ENCODE measurements around the gene ASB17.
"Not testable (repeated sequence)": the region's sequence is repeated elsewhere in the genome, so short reads cannot be mapped to it uniquely, and the experiment has no call there.

ASB17 gene, protein sequence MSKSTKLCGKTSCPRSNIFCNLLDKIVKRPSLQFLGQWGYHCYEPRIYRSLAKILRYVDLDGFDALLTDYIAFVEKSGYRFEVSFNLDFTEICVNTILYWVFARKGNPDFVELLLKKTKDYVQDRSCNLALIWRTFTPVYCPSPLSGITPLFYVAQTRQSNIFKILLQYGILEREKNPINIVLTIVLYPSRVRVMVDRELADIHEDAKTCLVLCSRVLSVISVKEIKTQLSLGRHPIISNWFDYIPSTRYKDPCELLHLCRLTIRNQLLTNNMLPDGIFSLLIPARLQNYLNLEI

DNA sequence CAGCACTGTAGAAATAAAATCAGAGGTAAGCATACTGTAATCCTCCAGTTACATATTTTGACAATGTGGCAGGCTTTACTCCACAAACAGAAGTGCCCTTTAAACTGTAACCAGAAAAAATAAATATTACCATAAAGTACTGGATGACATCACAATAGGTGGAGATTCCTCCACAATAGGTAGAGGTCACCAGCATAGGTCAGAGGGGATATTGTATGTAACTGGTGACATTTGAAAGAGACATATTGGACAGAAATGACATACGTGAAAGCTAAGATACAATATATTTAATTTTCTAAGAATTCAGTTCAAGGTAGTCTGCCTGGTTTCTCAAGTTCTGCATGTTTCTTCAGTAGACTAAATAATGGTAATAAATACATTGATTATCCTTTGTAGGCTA lies at the start of gene ASB17:
TSS of gene ASB17 (minus strand) at position 101 of the 400 bp plus-strand sequence. CDS start 113 bp downstream, outside the sequence.
- DNase-seq, result no peak

DNA sequence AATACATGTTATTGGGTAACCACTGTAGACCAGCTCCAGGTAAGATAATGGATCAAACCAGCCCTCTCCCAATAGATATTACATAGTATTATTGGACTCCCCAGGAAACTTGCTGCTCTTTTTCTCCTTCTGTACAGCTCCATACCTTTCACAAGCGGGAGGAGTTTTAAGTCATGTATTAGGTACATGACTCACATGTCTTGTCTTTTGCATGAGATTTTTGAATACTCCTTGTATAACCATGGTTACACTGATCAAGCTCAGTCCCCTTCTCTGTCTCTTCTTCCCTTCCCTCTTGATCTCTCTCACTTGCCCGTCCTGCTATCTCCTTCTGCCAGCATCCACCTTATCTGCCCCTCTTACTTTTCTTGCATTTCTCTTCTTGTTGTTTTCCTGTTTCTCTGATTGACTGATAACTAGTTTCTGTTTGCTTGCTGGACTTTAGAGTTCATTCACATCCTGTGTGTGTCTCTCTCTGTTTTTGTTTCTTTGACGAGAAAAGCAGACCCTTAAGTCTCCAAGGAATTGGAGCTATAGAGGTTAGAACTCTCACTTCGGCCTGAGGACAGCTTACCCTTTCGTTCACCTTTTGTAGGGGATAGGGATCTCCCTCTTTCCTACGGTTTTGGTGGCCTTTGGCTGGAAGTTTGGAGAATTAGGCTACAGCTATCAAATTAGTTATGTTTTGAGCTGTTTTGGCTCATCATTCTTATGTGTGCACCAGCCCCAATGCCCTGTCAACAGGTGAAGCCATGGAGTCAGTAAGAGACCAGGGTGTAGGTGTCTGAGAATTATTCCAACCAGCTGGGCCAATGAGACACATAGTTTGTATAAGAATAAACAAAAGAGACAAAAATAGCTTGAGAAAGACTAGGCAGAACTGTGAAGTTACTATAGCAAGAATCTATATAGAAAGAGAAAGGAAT lies 49.0 kb upstream of the ASB17 start:
- no peak for DNase-seq

DNA sequence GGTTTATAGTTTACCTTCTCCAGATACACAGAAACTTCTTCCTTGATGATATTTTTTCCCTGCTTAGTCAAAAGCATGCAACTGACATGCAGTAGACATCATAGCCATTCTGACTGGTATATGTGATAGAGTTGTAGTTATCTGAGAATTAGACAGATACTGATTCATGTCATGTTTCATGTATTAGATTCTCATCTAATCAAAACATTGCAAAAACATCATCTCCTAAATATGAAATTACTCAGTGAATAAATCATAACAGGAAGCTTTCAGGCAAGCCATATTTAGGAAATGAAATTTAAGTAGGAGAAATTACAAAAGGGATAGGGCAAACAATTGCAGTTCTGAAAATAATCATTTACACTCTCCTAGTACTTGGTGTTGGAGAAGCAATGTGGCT lies 38.4 kb upstream of the ASB17 start:
- DNase-seq, result no peak

DNA sequence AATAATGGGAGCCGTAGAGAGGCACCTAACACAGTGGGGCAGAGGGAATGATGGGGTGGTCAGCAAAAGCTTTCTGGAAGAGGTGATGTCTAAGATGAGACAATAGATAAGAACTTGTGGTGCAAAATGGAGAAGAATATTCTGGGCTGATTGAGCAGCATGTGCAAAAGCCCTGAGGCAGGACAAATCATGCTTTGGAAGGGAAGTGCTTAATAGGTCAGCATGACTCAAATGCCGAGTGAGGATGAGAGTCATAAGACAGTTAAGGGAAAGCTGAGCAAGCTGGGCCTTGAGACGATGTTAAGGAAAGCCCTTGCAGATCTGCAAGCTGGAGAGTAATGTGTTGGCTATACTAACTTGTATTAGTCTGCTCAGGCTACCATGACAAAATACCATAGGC lies 37.3 kb upstream of the ASB17 start:
- no peak for DNase-seq

DNA sequence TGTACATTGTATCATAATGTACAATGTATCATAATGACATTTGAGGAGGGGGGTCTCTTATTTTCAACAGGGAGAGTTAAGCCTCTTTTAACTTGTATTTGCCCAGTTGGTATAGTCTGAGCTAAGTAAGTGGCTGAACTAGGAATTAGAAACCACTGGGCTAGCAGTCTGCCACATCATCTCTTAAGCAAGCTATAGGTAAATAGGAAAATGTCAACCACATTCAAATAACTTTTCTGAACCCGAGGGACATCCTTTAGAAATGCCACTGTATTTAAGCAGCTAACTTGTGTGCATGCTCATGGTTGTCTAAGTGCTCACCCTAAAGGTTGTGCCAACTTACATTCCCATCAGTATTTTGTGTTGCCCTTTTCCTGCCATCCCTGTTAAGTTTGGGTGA lies 35.5 kb upstream of the ASB17 start:
- no peak for DNase-seq

DNA sequence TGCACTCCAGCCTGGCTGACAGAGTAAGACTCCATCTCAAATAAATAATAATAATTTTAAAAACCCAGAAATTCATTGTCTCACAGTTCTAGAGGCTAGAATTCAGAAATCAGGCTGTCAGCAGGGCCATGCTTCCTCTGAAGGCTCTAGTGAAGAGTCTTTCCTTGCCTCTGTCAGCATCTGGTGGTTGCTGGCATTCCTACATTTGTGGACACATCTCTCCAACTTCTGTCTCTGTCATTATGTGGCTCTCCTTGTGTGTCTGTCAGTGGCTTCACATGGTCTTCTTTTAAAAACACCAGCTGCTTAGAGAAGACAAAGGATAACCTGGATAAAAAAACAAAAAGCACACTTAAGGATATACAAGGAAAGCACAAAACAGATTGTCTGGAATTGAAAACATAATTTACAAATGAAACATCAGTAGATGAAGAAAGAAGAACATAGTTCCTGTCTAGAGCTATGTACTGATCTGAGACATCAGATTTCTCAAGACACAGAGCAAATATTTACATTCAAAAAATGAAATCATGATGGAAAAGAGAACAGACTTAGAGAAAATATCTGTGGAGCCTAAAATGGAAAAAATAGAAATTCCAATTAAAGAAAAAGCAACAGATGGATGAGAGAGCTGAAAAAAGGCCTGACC lies 32.7 kb upstream of the ASB17 start:
- DNase-seq, result no peak

DNA sequence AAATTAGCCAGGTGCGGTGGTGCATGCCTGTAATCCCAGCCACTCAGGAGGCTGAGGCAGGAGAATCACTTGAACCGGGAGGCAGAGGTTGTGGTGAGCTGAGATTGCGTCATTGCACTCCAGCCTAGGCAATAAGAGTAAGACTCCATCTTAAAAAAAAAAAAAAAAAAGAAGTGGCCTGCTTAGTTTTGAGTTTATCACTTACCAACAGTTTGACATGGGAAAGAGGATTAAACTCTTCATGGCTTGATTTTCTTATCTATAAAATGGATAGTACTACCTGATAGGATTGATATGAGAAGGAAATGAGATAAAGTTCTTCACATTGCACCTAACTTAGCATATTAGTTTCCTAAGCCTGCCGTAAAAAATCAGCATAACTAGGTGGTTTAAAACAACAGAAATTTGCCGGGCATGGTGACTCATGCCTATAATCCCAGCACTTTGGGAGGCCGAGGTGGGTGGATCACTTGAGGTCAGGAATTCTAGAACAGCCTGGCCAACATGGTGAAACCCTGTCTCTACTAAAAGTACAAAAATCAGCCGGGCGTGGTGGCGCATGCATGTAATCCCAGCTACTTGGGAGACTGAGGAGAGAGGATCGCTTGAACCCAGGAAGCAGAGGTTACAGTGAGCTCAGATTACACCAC lies 32.0 kb upstream of the ASB17 start:
- DNase-seq, result not testable (repeated sequence)

DNA sequence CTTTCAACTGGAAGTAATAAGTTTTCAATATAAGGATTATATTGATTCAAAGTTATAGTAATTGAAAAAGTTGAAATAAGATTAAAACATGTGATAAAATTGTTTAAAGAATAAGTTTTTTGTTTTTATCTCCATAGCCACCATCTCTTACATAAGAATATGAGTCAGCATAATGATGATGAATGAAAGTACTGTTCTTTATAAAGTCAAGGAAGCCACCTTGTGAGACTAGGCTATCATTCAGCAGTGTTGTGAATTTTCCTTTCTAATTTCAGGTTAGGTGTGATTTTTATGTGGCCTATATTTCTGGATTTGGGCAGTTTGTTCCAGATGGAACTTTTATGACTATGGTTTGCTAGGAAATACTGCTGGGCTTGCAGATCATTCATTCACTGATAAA lies 22.4 kb upstream of the ASB17 start:
- no peak for DNase-seq

DNA sequence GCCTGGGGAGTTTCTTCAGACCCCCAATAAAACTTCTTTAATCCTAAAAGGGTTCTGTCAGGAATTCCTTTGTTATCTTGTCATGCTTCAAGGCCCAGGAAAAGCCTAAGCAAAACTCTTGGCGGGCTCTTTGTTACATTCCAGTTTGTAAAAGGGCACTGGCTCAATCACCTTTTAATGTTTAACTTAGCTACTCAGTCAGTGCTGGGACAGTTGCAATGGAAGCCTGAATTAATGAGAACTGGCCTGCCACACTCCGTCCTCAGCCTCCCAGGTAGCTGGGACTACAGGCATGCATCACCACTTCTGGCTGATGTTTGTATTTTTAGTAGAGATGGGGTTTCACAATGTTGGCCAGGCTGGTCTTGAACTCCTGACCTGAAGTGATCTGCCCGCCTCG lies 21.3 kb upstream of the ASB17 start:
- DNase-seq, result no peak

DNA sequence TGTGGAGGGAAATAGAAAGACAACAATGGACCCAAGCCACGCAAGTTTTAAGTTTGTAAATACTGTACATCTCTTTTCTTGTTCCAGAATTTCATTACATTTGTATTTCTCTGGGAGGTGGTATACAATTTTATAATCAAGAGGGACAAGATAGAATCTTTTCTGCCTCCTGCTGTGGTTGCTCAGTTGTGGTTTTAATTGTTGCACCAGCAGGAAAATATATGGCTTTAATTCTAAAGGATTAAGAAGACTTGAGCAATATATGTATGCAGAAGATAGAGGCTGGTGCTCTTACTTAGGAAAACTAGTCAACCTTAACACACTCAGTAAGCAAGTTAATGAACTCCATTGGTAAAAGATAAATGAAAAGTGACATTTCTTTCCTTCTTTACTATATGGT lies 19.8 kb upstream of the ASB17 start:
- DNase-seq, result no peak

DNA sequence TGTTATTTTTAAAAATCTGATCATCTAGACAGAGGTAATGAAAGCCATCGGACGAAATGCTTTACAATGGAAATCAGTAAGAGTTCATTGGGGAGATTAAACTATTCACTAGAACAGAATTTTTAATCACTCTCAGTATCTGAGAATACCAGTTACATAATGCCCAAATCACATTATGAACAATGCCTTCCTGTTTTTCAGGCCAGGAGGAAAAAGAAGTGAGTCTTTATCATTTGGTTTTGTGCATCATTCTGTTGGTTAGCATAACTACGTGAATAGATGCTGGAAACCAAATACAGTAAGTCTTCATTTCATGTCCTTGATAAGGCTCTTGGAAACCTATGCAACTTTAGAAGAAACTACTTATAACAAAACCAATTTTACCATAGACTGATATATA lies 18.0 kb upstream of the ASB17 start:
- DNase-seq, result no peak

DNA sequence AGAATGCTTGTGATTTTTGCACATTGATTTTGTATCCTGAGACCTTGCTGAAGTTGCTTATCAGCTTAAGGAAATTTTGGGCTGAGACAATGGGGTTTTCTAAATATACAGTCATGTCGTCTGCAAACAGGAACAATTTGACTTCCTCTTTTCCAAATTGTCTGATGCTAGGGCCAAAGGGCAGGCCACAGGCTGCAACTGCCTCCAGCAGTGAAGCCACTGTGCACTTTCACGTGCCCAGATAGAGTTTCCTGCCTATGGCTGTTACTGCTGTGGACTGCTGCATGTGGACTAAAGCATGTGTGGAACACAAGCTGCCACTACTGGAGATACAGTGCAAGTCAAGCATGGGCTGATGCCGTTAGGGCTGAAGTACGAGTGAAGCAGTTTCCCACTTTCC lies 10.8 kb upstream of the ASB17 start:
- DNase-seq, result not testable (repeated sequence)

DNA sequence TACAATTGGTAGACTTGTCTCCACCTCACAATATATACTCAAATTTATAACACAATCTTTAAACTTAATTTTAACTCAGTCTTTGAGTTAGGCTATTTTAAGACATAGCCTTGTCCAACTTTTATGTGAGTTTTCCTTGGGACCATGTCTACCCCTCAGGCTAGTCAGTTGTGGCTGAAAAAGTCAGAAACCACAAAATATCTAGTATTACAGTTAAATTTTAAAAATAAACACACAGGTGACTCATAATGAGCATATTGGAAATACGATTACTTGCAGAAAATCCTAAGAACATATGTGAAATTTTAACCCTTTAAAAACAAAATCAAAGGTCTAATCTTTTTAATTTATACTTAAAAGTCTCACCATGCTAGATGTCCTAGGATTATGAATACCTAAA lies 4.8 kb upstream of the ASB17 start:
- DNase-seq, result no peak

DNA sequence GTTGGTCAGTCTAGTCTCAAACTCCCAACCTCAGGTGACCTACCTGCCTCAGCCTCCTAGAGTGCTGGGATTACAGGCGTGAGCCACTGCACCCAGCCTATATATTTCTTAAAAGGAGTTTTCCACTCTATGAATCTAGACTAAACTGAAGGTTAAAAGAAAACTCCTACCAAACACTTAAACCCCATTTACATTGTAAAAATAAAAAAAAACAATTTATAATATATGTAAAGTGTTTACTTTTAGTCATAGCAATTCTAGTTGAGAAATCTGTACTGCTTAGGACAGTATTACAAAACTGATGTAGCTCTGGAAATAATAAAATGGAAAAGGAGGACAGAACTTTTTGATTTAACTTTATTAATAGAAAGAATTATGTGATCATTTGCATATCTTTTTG lies 9.5 kb downstream of the ASB17 start:
- no peak for DNase-seq

DNA sequence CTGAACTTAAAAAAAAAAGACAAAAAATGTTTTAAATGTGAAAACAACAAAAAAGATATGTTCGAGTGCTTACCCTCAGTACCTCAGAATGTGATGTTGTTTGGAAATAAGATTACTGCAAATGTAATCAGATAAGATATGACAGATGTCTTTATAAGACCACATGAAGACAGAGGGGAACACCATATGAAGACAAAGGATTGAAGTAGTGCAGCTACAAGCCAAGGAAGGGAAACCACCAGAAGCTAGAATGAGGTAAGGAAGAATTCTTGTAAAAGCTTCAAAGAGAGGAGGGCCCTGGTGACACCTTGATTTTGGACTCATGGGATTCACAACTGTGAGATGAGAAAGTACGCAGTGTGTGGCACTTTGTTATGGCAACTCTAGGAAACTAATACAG lies 15.4 kb downstream of the ASB17 start:
- DNase-seq, result no peak

DNA sequence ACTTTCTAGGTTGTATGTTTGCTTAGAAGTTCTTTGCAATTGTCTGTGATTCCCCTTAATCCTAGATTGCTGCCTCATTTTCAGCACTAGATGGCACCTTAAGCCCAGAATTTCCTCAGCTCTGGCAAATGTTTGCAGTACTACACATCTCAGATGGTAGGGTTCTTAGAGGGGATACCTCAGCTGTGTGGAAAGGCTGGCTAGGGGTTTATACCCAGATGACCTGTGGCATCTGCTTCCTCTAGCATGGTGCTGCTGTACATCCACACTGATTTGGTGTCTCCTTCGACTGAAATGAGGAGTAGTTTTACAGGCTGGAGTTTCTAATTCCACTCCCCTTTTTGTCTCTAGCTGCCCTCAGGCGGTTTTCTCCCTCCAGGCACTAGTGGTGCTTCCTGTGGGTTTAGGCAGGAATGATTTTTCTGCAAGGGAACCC lies 23.5 kb downstream of the ASB17 start:
- no peak for DNase-seq

DNA sequence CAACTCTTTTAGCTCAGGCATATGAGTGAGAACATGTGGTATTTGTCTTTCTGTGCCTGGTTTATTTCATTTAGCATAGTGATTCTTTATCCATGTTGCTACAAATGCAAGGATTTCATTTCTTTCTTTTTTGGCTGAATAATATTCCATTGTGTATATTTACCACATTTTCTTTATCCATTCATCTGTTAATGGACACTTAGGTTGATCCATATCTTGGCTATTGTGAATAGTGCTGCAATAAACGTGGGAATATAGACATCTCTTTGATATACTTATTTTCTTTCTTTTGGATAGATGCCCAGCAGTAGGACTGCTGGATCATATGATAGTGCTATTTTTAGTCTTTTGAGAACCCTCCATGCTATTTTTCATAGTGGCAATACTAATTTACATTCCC lies 30.8 kb downstream of the ASB17 start:
- no peak for DNase-seq

DNA sequence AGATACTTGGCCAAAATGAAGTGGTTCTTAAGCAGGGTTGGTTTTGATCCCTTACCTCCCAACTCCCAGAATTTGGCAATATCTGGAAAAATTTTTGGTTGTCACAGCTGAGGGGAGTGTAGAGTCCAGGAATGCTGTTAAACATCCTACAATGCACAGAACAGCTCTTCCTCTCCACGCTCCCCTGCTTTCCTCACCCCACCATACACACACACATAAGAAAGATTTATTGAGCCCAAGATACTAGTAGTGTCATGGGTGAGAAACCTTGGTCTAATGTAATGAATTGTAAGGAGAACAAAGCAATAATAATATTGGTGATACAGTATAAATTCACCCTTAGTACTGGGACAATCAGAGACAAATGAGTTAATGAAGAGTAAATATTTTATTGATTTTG lies 47.8 kb downstream of the ASB17 start:
- no peak for DNase-seq

DNA sequence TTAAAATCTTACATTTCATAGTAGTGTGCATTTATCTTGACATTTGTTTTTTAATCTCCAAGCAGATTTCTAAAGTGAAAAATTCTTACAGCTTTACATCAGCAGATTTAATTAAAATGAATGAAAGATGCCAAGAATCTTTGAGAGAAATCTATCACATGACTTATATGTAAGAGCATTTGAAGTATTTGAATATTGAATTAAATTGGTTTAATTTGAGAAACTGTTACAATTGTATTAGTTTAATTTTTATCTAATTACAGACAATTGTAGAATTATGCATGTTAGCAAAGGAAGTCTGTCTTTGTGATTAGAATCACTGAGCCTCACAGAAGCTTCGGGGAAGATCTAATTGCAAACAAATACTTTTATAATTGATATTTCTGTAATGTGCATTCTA lies 52.2 kb downstream of the ASB17 start:
- no peak for DNase-seq

DNA sequence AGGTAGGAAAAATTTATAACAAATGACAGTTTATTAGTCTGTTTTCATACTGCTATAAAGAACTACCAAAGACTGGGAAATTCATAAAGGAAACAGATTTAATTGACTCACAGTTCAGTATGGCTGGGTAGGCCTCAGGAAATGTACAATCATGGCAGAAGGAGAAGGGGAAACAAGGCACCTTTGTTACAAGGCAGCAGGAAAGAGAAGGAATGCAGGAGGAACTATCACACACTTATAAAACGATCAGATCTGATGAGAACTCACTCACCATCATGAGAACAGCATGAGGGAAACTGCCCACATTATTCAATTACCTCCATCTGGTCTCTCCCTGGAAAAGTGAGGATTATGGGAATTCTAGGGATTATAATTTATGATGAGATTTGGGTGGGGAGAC lies 61.3 kb downstream of the ASB17 start:
- no peak for DNase-seq

Data from DMS79 (cell line).